HG03280 (cell line): ENCODE data around the gene MPST.
"Not testable (repeated sequence)": the region's sequence is repeated elsewhere in the genome, so short reads cannot be mapped to it uniquely, and the experiment has no call there.

Source experiments
- ATAC-seq: cut with Tn5 transposase; IDR thresholded peaks from one replicate; pipeline ENCODE4 v1.9.1; 2021; ENCODE audit warnings: mild to moderate bottlenecking, moderate library complexity; ENCODE audit not compliant: unreplicated experiment

The MPST gene

DNA sequence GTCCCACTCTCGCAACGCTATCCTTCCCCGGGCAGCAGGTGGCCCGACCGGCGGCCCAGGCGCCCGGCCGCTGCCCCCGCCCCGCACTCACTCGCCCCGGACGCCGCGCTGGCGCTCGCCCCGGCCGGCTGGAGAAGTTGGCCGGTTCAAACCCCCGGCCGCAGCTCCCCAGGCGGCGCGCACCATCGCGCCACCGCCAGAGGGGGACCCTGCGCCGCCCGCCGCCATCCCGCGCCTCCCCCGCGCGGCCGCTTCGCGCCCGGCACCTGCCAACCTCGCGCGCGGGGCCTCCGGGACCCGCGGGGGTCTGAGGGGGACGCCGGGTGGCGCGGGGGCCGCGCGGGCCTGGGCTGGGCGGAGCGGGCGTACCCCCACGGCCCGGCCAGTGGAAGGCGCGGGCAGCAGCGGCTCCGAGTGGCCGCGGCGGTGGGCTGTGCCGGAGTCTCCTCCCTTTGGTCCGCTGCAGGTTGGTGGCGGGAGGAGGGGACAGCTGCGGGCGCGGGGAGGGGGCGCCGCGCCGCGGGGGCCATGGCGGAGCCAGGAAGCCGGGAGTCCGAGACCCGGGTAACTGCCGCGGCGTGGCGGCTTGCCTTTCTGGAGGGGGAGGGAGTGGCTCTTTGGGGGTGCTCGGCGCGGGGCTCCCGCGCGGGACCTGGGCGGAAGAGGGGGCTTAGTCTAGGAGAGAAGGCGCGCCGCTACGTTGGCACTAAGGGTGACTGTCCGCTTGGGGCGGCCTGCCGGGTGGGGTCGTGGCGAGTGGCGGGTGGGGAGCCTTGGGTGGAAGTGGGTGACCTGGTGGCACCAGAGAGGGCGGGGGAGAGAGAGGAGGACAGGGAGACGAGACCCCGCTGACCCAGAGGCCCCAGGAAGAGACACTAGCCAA lies at the start of gene MPST, which contains the start of gene TST:
Gene MPST, plus strand, starts transcription at position 434 of the 883 bp plus-strand sequence. Its CDS starts 95 bp downstream, at position 529.
Gene TST, minus strand, starts transcription at position 139 of the 883 bp plus-strand sequence. CDS start 715 bp downstream, outside the sequence.
- ATAC-seq = peak; percentile 69

DNA sequence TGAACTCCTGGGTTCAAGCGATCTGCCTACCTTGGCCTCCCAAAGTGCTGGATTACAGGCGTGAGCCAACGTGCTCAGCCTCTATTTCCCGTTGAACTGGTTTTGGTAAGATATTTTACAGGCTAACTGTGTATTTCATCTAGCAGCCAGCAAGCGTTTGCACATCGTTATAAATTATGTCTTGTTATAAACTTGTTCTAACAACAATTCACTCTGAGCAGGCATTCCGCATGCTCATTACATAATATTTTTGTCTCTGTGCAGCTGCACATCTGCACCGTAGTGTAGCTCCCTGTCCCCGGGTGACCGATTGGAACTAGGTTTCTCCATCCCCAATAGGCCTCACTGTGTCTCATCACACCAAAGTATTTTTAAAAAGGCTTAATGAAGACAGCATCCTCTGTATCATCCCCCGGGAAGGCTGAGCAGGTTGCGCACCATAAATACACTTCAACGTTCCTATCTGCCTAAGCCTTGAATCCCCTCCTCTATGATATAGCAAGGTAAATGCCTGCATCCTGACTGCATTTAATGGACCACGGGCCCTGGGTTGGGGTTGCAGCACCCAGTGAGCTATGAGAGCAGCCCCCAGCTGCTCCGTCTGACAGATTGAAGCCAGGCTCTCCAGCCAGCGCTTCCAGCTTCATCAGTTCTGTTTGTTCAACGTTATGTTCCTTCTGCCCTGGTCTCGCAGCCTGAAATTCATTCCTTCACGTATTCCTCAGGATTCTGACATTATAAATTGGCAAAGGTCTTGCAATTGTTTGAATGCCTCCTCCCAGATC lies 48.0 kb upstream of the MPST start:
- no peak for ATAC-seq

DNA sequence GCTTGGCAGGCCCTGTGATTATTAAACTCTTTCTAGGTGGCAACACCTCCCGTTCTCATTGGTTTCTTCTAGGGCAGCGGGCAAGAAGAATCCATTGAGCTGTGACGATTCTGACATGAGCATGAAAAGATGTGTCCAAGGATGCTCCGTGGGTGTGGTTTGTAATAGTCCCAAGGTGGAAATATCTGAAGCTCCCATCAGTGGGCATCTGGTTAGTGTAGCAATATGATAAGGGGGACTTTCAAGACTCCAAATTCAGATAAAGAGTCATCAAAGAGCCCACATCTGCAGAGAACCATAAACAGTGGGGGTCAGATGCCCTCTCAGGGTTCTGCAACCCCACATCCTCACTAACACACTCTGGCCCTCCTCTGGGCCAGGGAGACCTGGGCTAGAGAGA lies 42.9 kb upstream of the MPST start:
- no peak for ATAC-seq

DNA sequence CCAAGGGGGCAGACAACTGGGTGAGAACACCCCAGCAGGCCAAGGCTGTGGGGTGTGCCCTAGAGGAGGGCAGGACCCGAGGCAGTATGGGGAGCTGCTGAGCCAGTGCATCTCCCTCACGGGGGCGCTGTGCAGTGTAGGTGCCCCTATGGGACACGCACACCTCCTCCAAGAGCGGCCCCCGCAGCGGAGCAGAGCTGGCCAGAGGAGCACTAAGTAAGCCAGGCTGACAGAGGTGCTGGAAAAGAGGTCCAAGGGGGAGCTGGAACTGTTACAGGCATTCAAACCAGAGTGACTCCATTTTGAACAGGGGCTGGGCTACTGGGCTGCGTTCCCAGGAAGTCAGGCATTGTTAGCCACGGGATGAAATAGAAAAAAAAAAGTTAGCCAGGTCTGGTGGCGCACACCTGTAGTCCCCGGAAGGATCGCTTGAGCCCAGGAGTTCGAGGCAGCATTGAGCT lies 42.1 kb upstream of the MPST start:
- no peak for ATAC-seq

DNA sequence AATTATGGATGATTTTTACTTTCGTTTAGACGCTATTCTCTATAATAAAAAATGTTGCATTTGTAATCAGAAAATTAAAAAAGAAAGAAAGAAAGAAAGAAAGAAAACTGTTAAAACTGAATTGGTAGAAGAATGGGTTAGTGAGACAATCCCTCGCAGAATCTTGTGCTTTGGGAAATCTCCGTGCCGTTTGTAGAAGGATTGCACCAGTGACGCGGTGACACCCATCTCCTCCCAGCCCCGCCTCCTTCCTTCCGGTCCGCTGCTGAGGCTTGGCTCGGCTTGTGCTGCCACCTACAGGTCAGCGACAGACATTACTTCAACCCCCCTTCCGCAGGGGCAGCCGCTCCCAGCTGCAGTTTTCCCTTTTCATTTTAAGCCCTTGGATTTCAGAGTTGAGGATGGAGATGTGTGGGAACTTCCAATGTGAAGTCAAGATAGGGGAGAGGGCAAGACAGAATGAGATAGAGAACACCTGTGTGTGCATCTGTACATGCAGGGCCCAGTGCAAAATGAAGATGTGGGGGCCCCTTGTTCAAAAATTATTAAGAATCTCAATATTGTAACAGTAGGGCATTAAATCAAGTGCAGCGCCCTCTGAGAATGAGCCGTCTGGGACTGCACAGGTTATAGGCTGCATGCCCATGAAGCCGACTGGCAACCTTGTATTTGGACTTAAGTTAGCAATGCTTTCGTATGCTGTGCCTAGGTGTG lies 41.4 kb upstream of the MPST start:
- ATAC-seq = peak; percentile 84

DNA sequence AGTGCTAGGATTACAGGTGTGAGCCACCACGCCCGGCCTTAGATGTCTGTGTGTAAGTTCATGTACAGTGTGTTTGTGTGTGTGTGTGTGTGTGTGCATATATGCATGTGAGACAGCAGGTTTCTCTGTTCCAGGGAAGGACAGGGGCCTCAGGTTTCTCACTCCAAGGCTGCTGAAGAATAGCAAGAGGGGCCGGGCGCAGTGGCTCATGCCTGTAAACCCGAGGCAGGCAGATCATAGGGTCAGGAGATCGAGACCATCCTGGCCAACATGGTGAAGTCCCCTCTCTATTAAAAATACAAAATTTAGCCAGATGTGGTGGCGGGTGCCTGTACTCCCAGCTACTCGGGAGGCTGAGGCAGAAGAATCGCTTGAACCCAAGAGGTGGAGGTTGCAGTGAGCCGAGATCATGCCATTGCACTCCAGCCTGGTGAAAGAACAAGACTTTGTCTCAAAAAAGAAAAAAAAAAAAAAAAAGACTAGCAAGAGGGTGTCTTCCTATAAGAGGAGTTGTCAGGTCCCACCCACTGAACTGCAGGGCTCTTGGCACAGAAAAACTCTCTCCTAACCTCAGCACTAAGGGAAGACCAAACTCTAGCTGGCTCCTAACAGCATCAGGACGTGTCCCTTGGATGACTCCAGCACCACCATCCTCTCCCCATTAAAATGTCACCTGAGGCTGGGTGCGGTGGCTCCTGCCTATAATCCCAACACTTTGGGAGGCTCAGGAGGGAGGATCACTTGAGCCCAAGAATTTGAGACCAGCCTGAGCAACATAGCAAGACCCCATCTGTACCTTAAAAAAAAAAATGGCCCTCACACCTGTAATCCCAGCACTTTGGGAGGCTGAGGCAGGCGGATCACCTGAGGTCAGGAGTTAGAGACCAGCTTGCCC lies 40.3 kb upstream of the MPST start:
- ATAC-seq = no peak

DNA sequence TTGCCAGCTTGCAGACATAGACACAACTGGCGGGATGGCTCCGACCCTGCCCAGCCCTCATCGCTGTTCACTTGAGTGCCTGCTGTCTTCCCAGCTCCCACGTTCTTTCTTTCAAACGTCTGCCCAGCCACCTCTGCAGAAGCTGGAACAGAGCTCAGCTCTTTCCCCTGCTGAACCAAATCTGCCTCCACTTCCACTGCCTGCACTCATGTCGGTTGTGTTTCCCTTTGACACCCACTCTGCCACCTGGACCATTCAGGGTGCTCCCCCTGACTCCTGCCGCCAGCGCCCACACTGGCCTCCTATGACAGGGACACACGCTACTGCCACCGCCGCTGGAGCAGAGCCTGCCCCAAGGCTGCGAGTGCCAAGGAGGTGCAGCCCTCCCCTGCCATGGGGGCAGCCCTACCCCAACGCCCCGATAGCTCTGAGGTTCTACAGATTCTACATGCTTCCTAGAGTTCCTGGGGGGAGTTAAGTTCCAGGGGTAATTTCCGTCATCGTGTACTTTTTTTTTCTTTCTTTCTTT lies 38.2 kb upstream of the MPST start:
- no peak for ATAC-seq

DNA sequence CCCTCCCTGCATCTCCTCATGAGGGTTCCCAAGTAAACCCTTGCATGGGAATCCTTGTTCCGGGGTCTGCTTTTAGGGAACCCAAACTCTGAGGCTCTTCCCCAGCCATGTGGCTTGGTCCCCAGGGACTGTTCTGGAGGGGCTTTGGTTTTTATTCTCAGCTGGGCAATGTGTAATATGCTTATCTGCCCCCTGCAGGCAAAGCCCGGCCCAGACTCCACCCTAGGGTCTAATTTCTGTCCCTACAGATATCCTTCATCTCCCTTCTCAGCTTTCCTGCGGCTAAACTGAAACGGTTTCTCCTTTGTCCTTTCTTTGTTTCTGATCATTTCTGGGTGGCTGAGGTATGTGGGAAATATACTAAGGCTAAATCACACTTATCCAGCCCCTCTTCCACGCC lies 37.4 kb upstream of the MPST start:
- no peak for ATAC-seq

DNA sequence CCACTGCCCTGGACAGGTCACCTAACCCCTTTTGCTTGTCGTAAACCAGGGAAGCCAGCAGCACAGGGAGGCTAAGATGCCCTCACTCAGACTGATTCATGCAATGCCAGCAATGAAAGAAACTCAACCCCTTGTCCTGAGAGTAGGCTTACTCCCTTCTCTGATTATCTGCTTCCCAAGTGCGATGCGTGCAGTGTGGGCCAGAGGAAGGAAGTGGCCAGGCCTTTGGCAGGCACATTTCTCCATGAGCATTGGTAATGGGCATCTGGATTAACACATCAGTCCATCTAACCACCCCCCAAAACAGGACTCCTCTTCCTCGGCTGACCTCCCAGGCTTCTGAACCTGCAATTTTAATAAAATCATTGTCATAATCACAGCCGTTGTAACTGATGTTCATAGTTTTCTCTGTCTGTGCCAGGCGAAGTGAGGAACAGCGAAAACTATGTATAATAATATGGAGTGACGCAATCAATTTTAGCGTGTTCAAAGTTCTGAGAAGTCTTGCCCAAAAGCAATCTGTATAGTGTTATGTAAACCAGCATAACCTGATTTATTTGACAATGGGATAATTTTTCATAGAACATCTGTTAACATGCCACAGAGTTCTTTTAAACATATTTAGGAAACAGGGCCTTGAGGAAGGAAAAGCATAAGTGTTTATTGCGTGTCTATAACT lies 34.2 kb upstream of the MPST start:
- no peak for ATAC-seq

DNA sequence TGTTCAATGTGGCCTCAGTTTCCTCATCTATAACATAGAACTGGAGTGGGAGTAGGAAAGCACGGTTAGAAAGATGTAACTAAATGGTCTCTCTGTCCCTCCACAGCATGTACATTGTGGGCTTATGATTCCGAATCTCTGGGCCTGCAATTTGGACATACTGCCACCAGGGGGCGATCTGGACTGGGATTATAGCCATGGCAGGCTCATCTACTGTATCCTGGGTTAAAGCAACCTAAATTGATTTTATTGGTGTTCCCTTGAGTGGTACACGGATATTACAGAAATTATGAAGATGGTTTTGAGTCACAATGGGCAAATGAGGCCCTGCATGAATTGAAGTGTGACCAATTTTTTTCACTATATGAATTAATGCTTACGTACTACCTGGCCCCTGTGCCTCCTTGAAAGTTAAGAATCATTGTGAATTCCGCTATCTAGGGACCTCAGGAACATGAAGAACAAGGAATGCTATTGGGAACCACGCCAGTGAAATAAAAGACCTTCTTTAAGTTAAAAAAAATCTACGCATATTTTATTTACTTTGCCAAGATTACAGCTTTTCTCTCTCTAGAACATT lies 33.2 kb upstream of the MPST start:
- no peak for ATAC-seq

DNA sequence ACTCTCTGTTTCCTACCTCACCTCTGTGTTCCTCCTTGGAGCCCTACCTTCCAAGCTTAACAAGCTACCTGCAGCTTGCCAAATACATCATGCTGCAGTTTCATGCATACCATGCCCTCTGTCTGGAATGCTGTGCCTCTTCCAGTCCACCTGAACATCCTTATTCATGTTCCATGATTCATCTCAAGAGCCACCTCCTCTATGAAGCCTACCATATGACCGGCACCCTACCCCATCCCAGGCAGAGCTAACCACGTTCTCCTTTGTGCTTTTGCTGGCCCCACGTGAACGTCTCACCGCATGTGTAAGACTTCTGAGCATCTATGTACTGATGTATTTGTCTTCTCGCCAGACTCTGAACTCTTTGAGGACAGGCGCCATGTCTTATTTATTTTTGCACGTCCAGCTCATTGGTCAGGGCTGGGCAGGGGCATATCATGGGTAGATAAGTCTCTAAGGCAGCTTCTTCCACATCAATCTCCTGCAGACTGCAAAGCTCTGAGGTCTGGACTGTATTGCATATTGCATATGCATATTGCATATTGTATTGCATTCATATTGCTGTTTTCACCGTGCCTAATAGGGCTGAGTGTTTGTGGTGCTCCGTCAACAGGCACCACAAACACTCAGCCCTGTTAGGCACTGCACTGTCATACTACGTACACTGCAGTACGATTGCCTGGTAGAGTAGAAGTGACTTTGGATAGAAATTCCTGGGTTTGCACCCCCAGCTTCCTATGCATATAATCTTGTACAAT lies 31.3 kb upstream of the MPST start:
- no peak for ATAC-seq

DNA sequence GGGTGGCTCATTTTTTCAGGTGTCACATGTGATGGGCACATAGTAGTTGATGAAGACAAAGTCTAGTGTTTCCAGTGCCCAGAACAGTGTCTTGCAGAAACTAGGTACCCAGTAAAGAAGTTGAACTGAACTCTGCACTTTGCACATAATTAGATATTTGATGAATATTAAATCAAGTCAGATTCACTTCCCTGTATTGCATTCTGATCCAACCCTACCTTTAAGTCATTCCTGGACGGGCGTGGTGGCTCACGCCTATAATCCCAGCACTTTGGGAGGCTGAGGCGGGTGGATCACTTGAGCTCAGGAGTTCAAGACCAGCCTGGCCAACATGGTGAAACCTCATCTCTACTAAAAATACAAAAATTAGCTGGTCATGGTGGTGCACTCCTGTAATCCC lies 30.5 kb upstream of the MPST start:
- ATAC-seq = not testable (repeated sequence)

DNA sequence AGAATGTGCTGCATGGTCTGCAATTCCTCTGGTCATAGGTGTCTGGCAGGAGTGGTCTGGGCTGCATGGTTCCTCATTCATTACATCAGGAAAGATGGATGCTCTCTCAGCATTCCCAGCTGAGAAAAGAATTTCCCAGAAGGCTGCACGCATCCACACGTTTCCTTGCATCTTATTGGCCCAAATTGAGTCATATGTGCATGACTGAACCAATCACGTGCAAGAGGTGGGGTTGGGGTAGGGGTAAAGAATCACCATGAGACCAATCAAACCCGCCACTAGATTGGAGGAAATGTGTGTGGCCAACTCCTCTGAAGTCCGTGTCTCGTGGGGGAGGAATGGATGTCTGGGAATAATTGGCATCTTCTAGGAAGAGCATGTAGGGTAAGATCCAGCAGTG lies 29.1 kb upstream of the MPST start:
- ATAC-seq = no peak

DNA sequence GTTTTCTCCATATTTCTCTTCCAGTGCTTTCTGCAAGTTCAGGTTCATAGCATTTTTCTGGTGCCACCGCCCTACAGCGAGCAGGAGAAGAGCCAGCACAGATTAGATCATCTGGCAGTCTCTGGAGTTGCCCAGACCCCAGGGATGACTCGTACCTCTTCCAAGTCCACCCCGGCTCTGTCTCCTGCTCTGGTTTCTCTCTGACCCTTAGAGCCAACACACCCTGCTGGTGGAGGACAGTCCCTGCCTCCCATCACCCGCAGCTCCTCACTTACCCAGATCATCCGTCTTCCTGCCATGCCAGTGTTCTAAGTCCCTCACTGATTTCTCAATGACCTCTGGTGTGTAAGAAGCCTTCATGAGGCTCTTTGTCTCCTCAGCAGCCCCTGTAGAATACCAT lies 28.3 kb upstream of the MPST start:
- ATAC-seq = no peak

DNA sequence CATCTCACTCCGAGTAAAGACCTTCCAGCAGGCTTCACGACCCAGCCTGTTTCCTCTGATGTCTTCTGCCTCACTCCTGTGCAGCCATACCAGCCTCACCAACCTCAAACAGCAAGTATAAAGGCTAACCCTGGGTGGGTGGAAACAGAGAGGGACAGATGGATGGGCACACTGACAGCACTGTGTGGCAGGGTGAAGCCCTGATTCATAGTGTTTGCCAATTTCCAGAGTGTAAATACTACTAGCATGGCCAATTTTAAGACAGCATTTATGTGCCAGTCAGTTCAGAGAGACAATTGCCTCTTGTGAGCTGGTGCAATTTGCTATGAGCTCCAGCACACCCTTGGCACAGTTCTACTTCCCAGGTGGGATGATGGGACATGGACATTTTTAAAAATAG lies 21.8 kb upstream of the MPST start:
- ATAC-seq = no peak

DNA sequence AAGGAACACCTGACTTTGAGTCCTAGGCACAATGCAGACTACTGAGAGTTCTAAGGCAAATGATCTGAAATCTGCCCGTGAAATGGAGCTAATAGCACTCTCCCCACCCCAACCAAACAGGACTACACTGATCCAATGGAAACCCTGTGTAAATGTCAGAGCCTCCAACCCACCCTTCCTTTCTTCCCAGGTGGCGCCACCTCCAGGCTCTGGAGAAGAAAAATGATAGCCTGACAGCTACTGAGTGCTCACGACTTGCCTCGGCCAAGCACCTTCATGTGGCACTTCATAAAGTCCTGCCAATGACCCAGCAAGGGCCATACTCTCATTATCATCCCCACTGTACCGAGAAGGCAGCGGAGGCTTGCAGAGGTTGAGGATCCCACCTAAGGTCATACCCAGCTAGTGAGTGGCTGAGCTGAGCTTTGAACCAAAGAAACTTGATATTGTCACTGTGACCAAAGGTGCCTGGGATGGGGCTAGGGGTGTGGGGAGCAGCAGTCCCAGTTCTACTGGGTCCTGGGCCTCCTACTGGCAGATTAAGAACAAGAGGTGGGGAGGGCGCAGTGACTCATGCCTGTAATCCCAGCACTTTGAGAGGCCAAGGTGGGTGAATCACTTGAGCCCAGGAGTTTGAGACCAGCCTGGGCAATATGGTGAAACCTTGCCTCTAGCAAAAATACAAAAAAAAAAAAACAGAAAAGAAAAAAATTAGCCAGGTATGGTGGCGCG lies 20.8 kb upstream of the MPST start:
- no peak for ATAC-seq

DNA sequence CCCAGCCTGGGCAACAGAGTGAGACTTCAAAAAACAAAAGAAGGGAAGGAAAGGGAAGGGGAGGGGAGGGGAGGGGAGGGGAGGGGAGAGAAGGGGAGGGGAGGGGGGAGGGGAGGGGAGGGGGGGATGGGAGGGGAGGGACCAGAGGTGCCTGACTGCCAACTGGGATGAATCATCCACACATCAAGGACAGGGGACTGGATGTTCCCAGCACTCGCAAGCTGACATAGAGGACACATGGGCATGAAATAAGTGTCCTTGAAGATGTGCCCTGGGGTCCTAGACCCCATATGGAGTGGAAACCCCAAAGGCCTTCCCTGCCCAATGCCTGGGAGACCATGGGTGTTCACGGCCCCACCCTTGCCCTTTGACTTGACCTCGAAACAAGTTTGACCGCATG lies 20.1 kb upstream of the MPST start:
- no peak for ATAC-seq
